ENCODE data around the gene IRAK2. TPM values are rescaled to one million over a fixed set of nuclear protein-coding genes. Genes with fewer than 3 reads are reported as not detected.

The IRAK2 gene
- total RNA-seq, 1 donor from 2014 or later, result 0.69 TPM

DNA sequence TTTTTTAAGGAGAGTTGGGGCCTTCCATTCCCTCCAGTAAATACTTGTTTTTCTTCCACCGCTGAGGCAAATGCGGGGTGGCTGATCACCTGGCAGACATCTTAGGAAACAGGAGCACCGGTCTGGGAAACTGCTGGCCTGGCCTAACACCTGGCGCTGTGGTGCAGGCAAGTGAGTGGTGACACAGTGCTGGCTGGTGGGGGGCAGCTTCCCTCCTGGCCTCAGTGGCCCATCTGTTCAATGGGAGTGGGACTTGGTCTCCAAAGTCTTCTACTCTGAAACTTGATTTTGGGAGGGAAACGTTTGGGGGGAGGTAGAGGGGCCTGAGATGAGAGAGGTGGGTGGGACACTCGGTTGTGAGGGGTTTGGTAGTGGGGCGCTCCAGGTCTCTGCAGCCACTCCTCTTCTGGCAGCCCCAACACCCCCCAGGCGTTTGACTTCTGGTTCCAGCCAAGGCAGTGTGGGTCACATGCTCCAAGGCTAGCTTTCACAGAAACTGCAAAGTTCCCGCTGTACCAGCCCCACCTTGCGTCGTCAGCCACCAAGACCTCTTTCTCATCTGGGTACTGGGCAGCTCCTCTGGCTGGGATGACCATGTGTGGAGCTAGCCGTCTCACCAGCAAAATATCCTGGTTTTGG is 123.3 kb downstream of the IRAK2 start:
- no peaks in the 10 kb centered on the region for H3K9me3 Mint-ChIP-seq
- no peak overlapping the region for H3K27ac Mint-ChIP-seq
- H3K36me3 Mint-ChIP-seq, result no peaks in the 10 kb centered on the region
- no peak for DNase-seq (ENCODE audit: low spot score in 2 of 2, unreplicated experiment in 2 of 2)
- H3K4me3 Mint-ChIP-seq, result no peak overlapping the region
- TF ChIP-seq, protein P1, sequence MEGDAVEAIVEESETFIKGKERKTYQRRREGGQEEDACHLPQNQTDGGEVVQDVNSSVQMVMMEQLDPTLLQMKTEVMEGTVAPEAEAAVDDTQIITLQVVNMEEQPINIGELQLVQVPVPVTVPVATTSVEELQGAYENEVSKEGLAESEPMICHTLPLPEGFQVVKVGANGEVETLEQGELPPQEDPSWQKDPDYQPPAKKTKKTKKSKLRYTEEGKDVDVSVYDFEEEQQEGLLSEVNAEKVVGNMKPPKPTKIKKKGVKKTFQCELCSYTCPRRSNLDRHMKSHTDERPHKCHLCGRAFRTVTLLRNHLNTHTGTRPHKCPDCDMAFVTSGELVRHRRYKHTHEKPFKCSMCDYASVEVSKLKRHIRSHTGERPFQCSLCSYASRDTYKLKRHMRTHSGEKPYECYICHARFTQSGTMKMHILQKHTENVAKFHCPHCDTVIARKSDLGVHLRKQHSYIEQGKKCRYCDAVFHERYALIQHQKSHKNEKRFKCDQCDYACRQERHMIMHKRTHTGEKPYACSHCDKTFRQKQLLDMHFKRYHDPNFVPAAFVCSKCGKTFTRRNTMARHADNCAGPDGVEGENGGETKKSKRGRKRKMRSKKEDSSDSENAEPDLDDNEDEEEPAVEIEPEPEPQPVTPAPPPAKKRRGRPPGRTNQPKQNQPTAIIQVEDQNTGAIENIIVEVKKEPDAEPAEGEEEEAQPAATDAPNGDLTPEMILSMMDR (IDR thresholded peaks at IDR 0.05; ENCODE audit: unreplicated experiment), result no peak
- H3K27me3 Mint-ChIP-seq (ENCODE audit: low read depth), result no peaks in the 10 kb centered on the region
- no peaks in the 10 kb centered on the region for H3K4me1 Mint-ChIP-seq

DNA sequence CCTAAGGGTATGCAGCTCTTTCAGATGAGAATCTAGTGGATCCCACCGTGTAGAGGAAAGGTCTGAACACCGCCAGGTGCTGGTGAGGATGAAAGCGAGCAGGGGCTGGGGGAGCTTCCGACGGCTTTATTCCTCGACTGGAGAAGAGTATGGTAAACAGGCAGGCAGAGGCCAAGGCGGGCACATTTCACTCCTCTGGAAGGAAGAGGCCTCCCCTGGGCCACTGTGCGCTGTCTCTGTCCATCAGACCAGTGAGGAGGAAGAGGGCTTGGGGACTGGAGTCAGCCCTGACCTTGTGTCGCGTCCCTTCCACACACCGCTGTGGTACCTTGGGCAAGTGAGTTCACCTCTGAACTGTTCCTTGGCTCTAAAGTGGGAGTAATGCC is 123.8 kb downstream of the IRAK2 start:
- TF ChIP-seq, protein P1 (IDR thresholded peaks at IDR 0.05; ENCODE audit: unreplicated experiment), result no peak
- H3K27me3 Mint-ChIP-seq (ENCODE audit: low read depth), result no peaks in the 10 kb centered on the region
- no peaks in the 10 kb centered on the region for H3K36me3 Mint-ChIP-seq
- H3K4me3 Mint-ChIP-seq, result no peak overlapping the region
- no peaks in the 10 kb centered on the region for H3K4me1 Mint-ChIP-seq
- no peak for DNase-seq (ENCODE audit: low spot score in 2 of 2, unreplicated experiment in 2 of 2)
- no peak overlapping the region for H3K27ac Mint-ChIP-seq
- no peaks in the 10 kb centered on the region for H3K9me3 Mint-ChIP-seq

GRCh38 chr3:10289077-10289476 is 124.4 kb downstream of the IRAK2 start:
- H3K9me3 Mint-ChIP-seq, result no peaks in the 10 kb centered on the region

GRCh38 chr3:10289787-10290355 is 125.2 kb downstream of the IRAK2 start:
- no peak overlapping the region for H3K4me3 Mint-ChIP-seq
- no peaks in the 10 kb centered on the region for H3K36me3 Mint-ChIP-seq
- no peak overlapping the region for H3K27ac Mint-ChIP-seq
- TF ChIP-seq, protein P1 (IDR thresholded peaks at IDR 0.05; ENCODE audit: unreplicated experiment), result no peak
- no peaks in the 10 kb centered on the region for H3K4me1 Mint-ChIP-seq
- no peaks in the 10 kb centered on the region for H3K9me3 Mint-ChIP-seq
- no peak for DNase-seq (ENCODE audit: low spot score in 2 of 2, unreplicated experiment in 2 of 2)
- no peaks in the 10 kb centered on the region for H3K27me3 Mint-ChIP-seq (ENCODE audit: low read depth)

More at GRCh38 chr3:10289077-10289476, 124.4 kb downstream of the IRAK2 start:
- H3K27me3 Mint-ChIP-seq (ENCODE audit: low read depth), result no peaks in the 10 kb centered on the region
- no peaks in the 10 kb centered on the region for H3K4me1 Mint-ChIP-seq
- DNase-seq (ENCODE audit: low spot score in 2 of 2, unreplicated experiment in 2 of 2), result no peak
- TF ChIP-seq, protein P1 (IDR thresholded peaks at IDR 0.05; ENCODE audit: unreplicated experiment), result no peak
- no peak overlapping the region for H3K27ac Mint-ChIP-seq
- H3K36me3 Mint-ChIP-seq, result no peaks in the 10 kb centered on the region
- H3K4me3 Mint-ChIP-seq, result no peak overlapping the region

GRCh38 chr3:10290481-10291176 is 125.9 kb downstream of the IRAK2 start:
- H3K9me3 Mint-ChIP-seq, result no peaks in the 10 kb centered on the region
- TF ChIP-seq, protein P1 (IDR thresholded peaks at IDR 0.05; ENCODE audit: unreplicated experiment), result no peak
- no peaks in the 10 kb centered on the region for H3K27me3 Mint-ChIP-seq (ENCODE audit: low read depth)
- no peak overlapping the region for H3K27ac Mint-ChIP-seq
- H3K4me1 Mint-ChIP-seq, result no peaks in the 10 kb centered on the region
- no peaks in the 10 kb centered on the region for H3K36me3 Mint-ChIP-seq
- no peak overlapping the region for H3K4me3 Mint-ChIP-seq
- no peak for DNase-seq (ENCODE audit: low spot score in 2 of 2, unreplicated experiment in 2 of 2)

All from mesothelial cell of epicardium (in vitro differentiated cells).